Activated CD8-positive, alpha-beta memory T cell treated with anti-CD3 and anti-CD28 coated beads, Interleukin-2, amount 50 U/mL, for 48 hours (primary cell): ENCODE results near the gene TRHDE.
"Not testable (repeated sequence)": the region's sequence is repeated elsewhere in the genome, so short reads cannot be mapped to it uniquely, and the experiment has no call there.

Experiments
- DNase-seq: peaks from one replicate; pipeline ENCODE4 v3.0.0-alpha.2; 2020

TRHDE gene

GRCh38 chr12:72658615-72659014, 386.4 kb downstream of the TRHDE start:
- no peak for DNase-seq

DNA sequence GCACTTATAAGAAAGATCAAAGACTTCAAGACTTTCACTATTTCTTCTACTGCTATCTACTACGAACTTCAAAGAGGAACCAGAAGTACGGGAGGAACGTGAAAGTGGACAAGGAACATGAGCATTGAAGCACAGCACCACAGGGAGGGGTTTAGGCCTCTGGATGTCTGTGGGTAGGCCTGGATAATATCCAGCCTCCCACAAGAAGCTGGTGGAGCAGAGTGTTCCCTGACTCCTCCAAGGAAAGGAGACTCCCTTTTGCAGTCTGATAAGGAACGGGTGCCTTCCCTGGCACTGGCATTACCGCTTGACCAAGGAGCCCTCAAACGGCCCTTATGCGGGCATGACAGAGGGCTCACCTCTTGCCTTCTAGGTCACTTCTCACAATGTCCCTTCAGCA, 388.0 kb downstream of the TRHDE start:
- DNase-seq = not testable (repeated sequence)

GRCh38 chr12:72673853-72674252, 401.7 kb downstream of the TRHDE start:
- no peak for DNase-seq

GRCh38 chr12:72676556-72676955, 404.4 kb downstream of the TRHDE start:
- no peak for DNase-seq

DNA sequence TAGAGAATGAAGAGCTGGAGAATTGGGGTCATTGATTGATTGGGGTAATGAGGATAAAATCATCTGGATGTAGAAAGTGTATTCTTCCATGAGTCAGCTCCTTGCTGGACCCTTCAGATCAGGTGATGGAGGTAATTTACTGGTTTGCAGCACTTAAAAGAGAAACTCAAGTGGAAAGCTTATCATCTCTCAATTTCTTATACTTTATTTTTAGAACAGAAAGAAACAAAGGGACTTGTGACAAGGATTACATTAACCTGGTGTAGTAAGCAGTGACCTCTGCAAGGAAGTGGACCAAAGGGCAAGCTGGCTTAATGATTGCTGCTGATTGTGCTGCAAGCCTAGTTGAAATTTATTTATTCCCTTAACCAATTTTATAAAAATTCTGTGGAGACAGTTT, 405.0 kb downstream of the TRHDE start:
- DNase-seq = no peak

- DNase-seq = no peak
Measured at GRCh38 chr12:72677846-72678245, 405.7 kb downstream of the TRHDE start.

DNA sequence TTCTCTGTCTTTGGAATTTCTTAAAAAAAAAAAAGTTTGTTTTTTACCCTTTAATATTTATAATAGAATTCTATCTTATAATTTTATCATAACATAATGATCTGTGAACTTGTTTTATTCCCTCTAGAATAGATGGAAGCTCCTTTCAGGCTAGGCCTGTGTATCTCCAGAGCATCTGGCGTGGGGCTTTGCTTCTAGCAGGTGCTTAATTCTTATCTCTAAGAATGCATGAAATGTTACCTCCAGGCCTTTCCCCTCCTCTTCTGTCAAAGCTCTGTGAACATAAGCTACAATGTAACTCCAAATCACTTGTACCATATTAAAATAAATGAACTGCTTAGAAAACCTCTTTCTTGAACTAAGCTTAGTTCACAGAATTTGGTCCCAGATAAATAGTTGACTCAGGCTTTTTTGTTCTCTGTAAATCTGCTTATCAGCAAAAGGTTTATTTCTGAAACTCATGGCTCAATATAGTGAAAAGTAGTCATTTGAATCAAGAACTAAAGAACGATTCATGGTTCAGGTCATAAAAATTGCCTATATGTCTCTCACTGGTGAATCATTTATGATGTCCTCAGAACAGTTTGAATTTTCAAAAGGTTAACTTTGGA, 407.1 kb downstream of the TRHDE start:
- DNase-seq = no peak

DNA sequence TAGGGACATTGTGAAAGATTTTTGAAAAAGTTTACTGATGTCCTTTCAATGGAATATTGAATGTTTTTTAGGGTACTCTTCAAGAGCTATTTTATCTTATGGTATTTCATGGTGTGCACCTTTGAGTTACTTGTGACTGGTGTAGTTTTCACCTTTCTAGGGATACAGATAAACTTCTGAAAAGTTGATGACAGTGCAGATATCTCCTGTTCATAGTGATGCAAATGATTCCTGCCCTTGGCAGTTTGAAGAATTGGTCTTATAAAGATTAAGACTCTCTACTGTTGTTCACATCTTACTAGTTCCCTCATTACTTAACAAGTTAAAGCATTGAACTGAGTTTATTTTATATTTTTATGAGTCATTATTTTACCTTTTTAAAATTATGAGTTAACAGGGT, 408.9 kb downstream of the TRHDE start:
- DNase-seq = no peak

- DNase-seq = no peak
Measured at GRCh38 chr12:72684491-72684890, 412.3 kb downstream of the TRHDE start.

GRCh38 chr12:72692338-72692737, 420.2 kb downstream of the TRHDE start:
- DNase-seq = no peak

DNA sequence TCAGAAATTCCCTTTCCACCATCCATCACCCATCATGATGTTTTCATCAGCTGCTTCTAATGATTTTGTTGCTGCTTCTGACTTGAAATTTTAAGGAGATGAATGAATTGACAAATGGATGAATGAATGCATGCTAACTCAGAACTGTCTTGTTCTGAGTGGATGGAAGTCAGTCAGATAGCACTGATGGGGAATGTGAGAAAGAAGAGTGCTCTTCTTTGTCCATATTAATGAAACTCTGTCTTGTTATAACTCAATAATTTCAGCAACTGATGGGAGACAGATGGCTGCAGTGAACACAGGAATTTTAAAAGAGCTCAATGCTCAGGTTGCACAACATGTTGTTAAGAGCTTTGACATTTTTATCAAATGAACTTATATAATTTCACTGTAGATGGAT, 422.0 kb downstream of the TRHDE start:
- no peak for DNase-seq

DNA sequence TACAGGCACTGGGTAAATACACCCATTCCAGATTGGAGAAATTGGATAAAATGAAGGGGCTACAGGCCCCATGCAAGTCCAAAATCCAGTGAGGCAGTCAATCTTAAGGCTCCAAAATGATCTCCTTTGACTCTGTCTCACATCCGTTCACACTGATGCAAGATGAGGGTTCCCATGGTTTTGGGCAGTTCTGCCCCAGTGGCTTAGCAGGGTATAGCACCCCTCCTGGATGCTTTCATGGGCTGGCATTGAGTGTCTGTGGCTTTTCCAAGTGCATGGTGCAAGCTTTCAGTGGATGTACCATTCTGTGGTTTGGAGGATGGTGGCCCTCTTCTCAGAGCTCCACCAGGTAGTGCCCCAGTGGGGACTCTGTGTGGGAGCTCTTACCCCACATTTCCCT, 427.2 kb downstream of the TRHDE start:
- DNase-seq = no peak

DNA sequence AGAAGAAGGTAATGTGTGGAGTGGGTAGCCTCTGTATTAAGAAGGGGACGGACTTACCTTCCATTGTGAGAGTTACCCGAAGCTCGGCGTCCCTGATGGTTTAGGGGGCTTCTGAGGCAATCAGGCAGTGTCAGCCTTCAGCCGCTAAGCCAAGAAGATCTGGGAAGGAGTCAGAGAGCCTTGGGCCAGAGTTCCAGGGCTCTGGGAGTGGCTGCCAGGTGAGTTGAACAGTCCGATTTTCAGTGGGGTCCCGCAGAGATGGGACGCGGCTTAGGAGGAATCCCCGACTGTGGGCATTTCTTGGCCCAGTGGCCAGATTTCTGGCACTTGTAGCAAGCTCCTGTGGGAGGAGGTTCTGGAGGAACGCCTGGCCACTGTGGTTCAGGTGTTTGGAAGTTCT, 439.9 kb downstream of the TRHDE start:
- not testable (repeated sequence) for DNase-seq

DNA sequence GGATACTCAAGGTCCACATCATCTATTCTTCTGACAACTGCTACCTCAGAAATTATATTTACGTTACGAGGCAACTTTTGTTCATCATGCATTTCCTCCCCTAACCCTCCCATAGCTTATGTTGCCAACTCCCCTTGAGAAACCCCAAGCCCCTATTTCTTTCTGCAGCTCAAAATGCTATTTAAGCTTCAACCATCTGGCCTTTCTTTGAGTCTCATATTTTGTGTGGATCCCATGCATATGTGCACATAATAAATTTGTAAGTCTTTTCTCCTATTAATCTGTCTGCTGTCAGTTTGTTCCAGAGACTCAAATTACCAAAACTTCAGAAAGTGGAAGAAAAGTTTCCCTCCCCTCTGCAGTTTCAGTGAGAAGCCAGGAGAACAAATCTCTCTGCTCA, 444.1 kb downstream of the TRHDE start:
- DNase-seq = no peak

DNA sequence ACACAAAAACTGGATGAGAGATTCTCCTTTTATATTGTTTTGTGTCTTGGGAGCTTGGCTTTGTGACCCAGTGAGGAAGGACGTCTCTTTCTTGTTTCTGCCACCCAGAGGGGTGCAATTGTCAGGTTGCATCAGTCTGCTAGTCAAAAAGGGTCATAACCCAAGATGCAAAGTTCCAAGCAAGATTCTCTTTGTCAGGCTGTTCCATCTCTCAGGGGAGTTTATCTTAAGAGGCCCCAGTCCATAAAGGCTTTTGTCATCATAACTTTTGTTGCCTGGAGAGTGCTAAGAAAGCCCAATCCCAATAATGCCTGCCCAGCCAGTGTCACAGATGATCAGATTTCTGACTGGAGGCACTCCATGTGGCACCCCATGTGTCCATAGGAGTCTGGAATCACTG, 444.9 kb downstream of the TRHDE start:
- no peak for DNase-seq
